ENCODE results near the gene SCAMP4. TPM values are rescaled to one million over a fixed set of nuclear protein-coding genes. Genes with fewer than 3 reads are reported as not detected.

SCAMP4 gene
- polyA plus RNA-seq, 1 donor from 2014 or later: 12.7 TPM

DNA sequence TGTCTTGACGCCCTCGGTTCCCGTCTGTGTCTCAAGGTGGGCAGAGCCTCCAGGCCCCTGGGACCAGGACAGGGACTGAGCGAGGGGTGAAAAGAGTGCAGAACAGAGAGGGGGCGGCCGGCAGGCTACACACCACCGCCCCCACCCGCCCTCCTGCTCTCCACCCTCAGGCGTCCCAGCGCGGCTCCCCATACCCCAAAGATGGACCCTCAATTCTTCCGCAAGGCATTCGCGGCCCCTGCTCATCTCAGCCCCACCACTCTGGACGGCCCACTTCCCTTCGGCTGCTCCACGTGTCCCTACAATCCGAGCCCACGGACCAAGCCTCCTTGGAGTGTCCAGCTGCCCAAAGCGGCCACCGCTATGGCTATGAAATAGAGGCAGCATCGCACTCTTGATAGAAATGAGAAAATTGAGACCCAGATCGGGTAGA lies 43.6 kb upstream of the SCAMP4 start:
- Histone ChIP-seq H3K9me3 (ENCODE audit: low read length) (no peaks in the 10 kb centered on the region), H3K9ac (ENCODE audit: low read length) (peak overlapping the region; percentile 9), H3K27me3 (ENCODE audit: insufficient read depth, low read depth, low read length) (peaks cover 26% of the 10 kb centered on the region), H3F3A (ENCODE audit: insufficient read depth, low read length, poor library complexity, severe bottlenecking) (no peaks in the 10 kb centered on the region), H3K4me3 (ENCODE audit: low read length) (peak overlapping the region; percentile 66), H3K36me3 (ENCODE audit: insufficient read depth, low read length) (no peaks in the 10 kb centered on the region), H3K79me2 (replicated peaks; ENCODE audit: insufficient read depth, low read length) (no peaks in the 10 kb centered on the region), H2AFZ (ENCODE audit: low read depth, low read length) (no peak overlapping the region), H4K20me1 (ENCODE audit: insufficient read depth) (no peaks in the 10 kb centered on the region), H3K27ac (ENCODE audit: low read length) (no peak overlapping the region), H3K4me2 (ENCODE audit: low read length) (peak overlapping the region; percentile 30), H3K9me2 (ENCODE audit: insufficient read depth, low read length) (no peaks in the 10 kb centered on the region)
- TF ChIP-seq SMC3 (conservative IDR thresholded peaks at IDR 0.05; ENCODE audit: poor library complexity) (no peak), MXI1 (conservative IDR thresholded peaks at IDR 0.05; ENCODE audit: poor library complexity, severe bottlenecking) (no peak), EZH2 (IDR thresholded peaks at IDR 0.05; ENCODE audit: borderline replicate concordance, insufficient read depth, low read length, poor library complexity, severe bottlenecking) (no peak), TAF1 (IDR thresholded peaks at IDR 0.05; ENCODE audit: low read depth) (no peak), RAD21 (conservative IDR thresholded peaks at IDR 0.05) (no peak), EP300 (conservative IDR thresholded peaks at IDR 0.05; ENCODE audit: poor library complexity, severe bottlenecking) (no peak), POLR2AphosphoS5 (IDR thresholded peaks at IDR 0.05) (no peak)
- TF ChIP-seq, protein P1, sequence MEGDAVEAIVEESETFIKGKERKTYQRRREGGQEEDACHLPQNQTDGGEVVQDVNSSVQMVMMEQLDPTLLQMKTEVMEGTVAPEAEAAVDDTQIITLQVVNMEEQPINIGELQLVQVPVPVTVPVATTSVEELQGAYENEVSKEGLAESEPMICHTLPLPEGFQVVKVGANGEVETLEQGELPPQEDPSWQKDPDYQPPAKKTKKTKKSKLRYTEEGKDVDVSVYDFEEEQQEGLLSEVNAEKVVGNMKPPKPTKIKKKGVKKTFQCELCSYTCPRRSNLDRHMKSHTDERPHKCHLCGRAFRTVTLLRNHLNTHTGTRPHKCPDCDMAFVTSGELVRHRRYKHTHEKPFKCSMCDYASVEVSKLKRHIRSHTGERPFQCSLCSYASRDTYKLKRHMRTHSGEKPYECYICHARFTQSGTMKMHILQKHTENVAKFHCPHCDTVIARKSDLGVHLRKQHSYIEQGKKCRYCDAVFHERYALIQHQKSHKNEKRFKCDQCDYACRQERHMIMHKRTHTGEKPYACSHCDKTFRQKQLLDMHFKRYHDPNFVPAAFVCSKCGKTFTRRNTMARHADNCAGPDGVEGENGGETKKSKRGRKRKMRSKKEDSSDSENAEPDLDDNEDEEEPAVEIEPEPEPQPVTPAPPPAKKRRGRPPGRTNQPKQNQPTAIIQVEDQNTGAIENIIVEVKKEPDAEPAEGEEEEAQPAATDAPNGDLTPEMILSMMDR (IDR thresholded peaks at IDR 0.05; ENCODE audit: poor library complexity, severe bottlenecking): no peak
- TF ChIP-seq, protein P2, sequence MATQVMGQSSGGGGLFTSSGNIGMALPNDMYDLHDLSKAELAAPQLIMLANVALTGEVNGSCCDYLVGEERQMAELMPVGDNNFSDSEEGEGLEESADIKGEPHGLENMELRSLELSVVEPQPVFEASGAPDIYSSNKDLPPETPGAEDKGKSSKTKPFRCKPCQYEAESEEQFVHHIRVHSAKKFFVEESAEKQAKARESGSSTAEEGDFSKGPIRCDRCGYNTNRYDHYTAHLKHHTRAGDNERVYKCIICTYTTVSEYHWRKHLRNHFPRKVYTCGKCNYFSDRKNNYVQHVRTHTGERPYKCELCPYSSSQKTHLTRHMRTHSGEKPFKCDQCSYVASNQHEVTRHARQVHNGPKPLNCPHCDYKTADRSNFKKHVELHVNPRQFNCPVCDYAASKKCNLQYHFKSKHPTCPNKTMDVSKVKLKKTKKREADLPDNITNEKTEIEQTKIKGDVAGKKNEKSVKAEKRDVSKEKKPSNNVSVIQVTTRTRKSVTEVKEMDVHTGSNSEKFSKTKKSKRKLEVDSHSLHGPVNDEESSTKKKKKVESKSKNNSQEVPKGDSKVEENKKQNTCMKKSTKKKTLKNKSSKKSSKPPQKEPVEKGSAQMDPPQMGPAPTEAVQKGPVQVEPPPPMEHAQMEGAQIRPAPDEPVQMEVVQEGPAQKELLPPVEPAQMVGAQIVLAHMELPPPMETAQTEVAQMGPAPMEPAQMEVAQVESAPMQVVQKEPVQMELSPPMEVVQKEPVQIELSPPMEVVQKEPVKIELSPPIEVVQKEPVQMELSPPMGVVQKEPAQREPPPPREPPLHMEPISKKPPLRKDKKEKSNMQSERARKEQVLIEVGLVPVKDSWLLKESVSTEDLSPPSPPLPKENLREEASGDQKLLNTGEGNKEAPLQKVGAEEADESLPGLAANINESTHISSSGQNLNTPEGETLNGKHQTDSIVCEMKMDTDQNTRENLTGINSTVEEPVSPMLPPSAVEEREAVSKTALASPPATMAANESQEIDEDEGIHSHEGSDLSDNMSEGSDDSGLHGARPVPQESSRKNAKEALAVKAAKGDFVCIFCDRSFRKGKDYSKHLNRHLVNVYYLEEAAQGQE (IDR thresholded peaks at IDR 0.05; ENCODE audit: borderline replicate concordance): no peak

DNA sequence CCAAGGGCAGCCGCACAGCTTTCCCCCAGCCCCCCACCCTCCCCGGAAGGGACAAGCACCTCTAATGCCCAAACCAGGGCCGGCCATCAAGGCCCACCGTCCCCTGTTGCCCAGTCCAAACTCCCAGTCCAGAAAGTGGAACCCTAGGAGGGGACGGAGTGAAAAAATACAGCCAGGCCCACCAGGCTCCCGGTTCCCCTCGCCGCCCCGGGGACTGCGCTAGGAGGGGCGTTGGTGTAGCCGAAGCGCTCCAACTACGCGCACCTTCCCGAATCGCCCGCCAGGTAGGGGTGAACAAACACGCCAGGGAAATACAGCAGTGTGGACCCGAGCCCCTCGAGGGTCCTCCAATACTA lies 43.2 kb upstream of the SCAMP4 start:
- Histone ChIP-seq H3K9me3 (ENCODE audit: low read length) (no peaks in the 10 kb centered on the region), H3K27ac (ENCODE audit: low read length) (no peak overlapping the region), H3K4me2 (ENCODE audit: low read length) (peak overlapping the region; percentile 30), H3K36me3 (ENCODE audit: insufficient read depth, low read length) (no peaks in the 10 kb centered on the region), H3K79me2 (replicated peaks; ENCODE audit: insufficient read depth, low read length) (no peaks in the 10 kb centered on the region), H3F3A (ENCODE audit: insufficient read depth, low read length, poor library complexity, severe bottlenecking) (no peaks in the 10 kb centered on the region), H2AFZ (ENCODE audit: low read depth, low read length) (no peak overlapping the region), H3K9me2 (ENCODE audit: insufficient read depth, low read length) (no peaks in the 10 kb centered on the region), H3K4me3 (ENCODE audit: low read length) (peak overlapping the region; percentile 66), H4K20me1 (ENCODE audit: insufficient read depth) (no peaks in the 10 kb centered on the region), H3K9ac (ENCODE audit: low read length) (peak overlapping the region; percentile 50), H3K27me3 (ENCODE audit: insufficient read depth, low read depth, low read length) (peaks cover 26% of the 10 kb centered on the region)
- TF ChIP-seq MXI1 (conservative IDR thresholded peaks at IDR 0.05; ENCODE audit: poor library complexity, severe bottlenecking) (no peak), SMC3 (conservative IDR thresholded peaks at IDR 0.05; ENCODE audit: poor library complexity) (no peak), EP300 (conservative IDR thresholded peaks at IDR 0.05; ENCODE audit: poor library complexity, severe bottlenecking) (no peak), RAD21 (conservative IDR thresholded peaks at IDR 0.05) (no peak), EZH2 (IDR thresholded peaks at IDR 0.05; ENCODE audit: borderline replicate concordance, insufficient read depth, low read length, poor library complexity, severe bottlenecking) (no peak), TAF1 (IDR thresholded peaks at IDR 0.05; ENCODE audit: low read depth) (no peak), POLR2AphosphoS5 (IDR thresholded peaks at IDR 0.05) (no peak)
- TF ChIP-seq, protein P1 (IDR thresholded peaks at IDR 0.05; ENCODE audit: poor library complexity, severe bottlenecking): no peak
- TF ChIP-seq, protein P2 (IDR thresholded peaks at IDR 0.05; ENCODE audit: borderline replicate concordance): no peak
